Measurements from ENCODE around the gene TOR1AIP1. TPM values are rescaled to one million over a fixed set of nuclear protein-coding genes. Genes with fewer than 3 reads are reported as not detected.

Gene TOR1AIP1
- total RNA-seq, 1 experiment from 2014 or later: 31.9 TPM

DNA sequence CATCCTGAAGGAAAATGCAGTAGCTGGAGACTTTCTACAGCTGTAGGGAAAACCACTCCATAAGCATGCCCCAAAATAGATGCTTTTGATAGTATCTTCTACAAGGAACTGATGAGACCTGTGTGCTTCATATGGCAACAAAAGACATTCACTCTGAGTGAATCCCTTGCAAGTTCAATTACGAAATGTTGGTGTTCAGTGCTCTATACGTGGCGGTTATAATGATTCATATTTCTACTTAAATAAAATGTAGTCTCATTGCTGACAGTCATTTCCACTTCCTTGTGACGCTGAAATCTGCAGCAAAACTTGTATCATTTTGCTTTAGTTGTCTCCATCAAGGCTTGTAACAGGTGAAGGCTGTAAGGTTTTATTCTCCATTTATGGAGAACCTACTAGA lies 25.1 kb upstream of the TOR1AIP1 start:
- peaks cover 27% of the 10 kb centered on the region for H3K36me3 ChIP-seq (ENCODE audit: insufficient read depth, low read length, poor library complexity, severe bottlenecking)
- TF ChIP-seq EZH2 (IDR thresholded peaks at IDR 0.05; ENCODE audit: borderline replicate concordance, low read depth, low read length, poor library complexity, severe bottlenecking) (no peak), CTCF (conservative IDR thresholded peaks at IDR 0.05; ENCODE audit: low read depth, low read length) (no peak)

GRCh38 chr1:179860652-179861051 lies 21.4 kb upstream of the TOR1AIP1 start:
- no peaks in the 10 kb centered on the region for H3K9me3 ChIP-seq (ENCODE audit: low read depth, low read length, poor library complexity, severe bottlenecking)
- TF ChIP-seq CTCF (conservative IDR thresholded peaks at IDR 0.05; ENCODE audit: low read depth, low read length) (no peak), EZH2 (IDR thresholded peaks at IDR 0.05; ENCODE audit: borderline replicate concordance, low read depth, low read length, poor library complexity, severe bottlenecking) (no peak)
- H3K4me1 ChIP-seq (ENCODE audit: insufficient read depth, low read length, poor library complexity, severe bottlenecking): no peaks in the 10 kb centered on the region
- no peak overlapping the region for H3K27ac ChIP-seq (ENCODE audit: low read depth, low read length, poor library complexity, severe bottlenecking)
- ChIA-PET POLR2A (ENCODE audit: low non-redundant PET) (no interaction called here), CTCF (no interaction called here)
- H3K36me3 ChIP-seq (ENCODE audit: insufficient read depth, low read length, poor library complexity, severe bottlenecking): peaks cover 49% of the 10 kb centered on the region
- BruUV-seq (replicated peaks): no TSS peak
- no peaks in the 10 kb centered on the region for H3K27me3 ChIP-seq (replicated peaks; ENCODE audit: insufficient read depth, low read depth, low read length, poor library complexity)
- intact Hi-C loops (cut with micrococcal nuclease; ENCODE audit: unreplicated experiment): no loop called here
- no peak for DNase-seq (ENCODE audit: low spot score)
- H3K4me3 ChIP-seq (ENCODE audit: low read depth, low read length, poor library complexity, severe bottlenecking): no peak overlapping the region

More for the DNA sequence above, 25.1 kb upstream of the TOR1AIP1 start:
- Histone ChIP-seq H3K27me3 (replicated peaks; ENCODE audit: insufficient read depth, low read depth, low read length, poor library complexity) (no peaks in the 10 kb centered on the region), H3K27ac (ENCODE audit: low read depth, low read length, poor library complexity, severe bottlenecking) (no peak overlapping the region), H3K9me3 (ENCODE audit: low read depth, low read length, poor library complexity, severe bottlenecking) (no peaks in the 10 kb centered on the region), H3K4me1 (ENCODE audit: insufficient read depth, low read length, poor library complexity, severe bottlenecking) (no peaks in the 10 kb centered on the region), H3K4me3 (ENCODE audit: low read depth, low read length, poor library complexity, severe bottlenecking) (no peak overlapping the region)
- ChIA-PET POLR2A (ENCODE audit: low non-redundant PET) (no interaction called here), CTCF (no interaction called here)
- BruUV-seq (replicated peaks): no TSS peak
- DNase-seq (ENCODE audit: low spot score): no peak
- intact Hi-C loops (cut with micrococcal nuclease; ENCODE audit: unreplicated experiment): no loop called here

DNA sequence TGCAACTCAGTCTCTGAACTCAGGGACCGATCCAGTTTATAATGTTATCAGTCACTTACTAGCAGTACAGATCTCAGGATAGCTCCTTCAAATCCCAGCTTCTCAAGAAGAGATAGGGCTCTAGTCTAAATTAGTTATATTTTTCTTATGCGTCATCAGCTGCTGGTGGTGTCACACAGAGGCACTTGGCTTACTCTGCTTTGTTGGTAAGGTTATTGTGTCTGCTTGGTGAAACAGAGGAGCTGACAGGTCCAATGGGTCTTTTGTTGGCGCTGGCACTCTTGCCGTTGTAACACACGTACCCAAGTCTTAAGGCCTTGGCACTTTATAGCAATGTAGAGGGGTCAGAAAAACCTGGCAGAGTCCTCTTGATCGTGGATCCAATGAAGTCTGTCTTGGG lies 16.7 kb upstream of the TOR1AIP1 start:
- Histone ChIP-seq H3K36me3 (ENCODE audit: insufficient read depth, low read length, poor library complexity, severe bottlenecking) (peaks cover 67% of the 10 kb centered on the region), H3K27me3 (replicated peaks; ENCODE audit: insufficient read depth, low read depth, low read length, poor library complexity) (no peaks in the 10 kb centered on the region), H3K4me1 (ENCODE audit: insufficient read depth, low read length, poor library complexity, severe bottlenecking) (peaks cover under 1% of the 10 kb centered on the region), H3K9me3 (ENCODE audit: low read depth, low read length, poor library complexity, severe bottlenecking) (no peaks in the 10 kb centered on the region), H3K4me3 (ENCODE audit: low read depth, low read length, poor library complexity, severe bottlenecking) (no peak overlapping the region), H3K27ac (ENCODE audit: low read depth, low read length, poor library complexity, severe bottlenecking) (no peak overlapping the region)
- ChIA-PET POLR2A (ENCODE audit: low non-redundant PET) (no interaction called here), CTCF (no interaction called here)
- intact Hi-C loops (cut with micrococcal nuclease; ENCODE audit: unreplicated experiment): no loop called here
- no peak for TF ChIP-seq EZH2 (IDR thresholded peaks at IDR 0.05; ENCODE audit: borderline replicate concordance, low read depth, low read length, poor library complexity, severe bottlenecking)
- TF ChIP-seq CTCF (conservative IDR thresholded peaks at IDR 0.05; ENCODE audit: low read depth, low read length): no peak
- BruUV-seq (replicated peaks): no TSS peak
- DNase-seq (ENCODE audit: low spot score): no peak
